HL-60 (cell line): ENCODE results near the gene FMNL2.

Experiments
- DNase-seq, 2 experiments: peaks; one replicate each; pipeline ENCODE4 v3.0.0-alpha.2; 2010 to 2020; ENCODE audit warnings: low read depth in 1 of 2, low spot score in 1 of 2
- H3K27ac ChIP-seq: fragments of 250-450 bp; sonication (Bioruptor Pico); replicated peaks from 2 replicates; pipeline ENCODE4 v1.5.1; 2020; ENCODE audit warnings: mild to moderate bottlenecking, moderate library complexity
- H3K27me3 ChIP-seq: fragments of 250-450 bp; sonication (Bioruptor Pico); 2 replicates; pipeline ENCODE4 v1.5.1; 2021; ENCODE audit warnings: mild to moderate bottlenecking, moderate library complexity; ENCODE audit not compliant: insufficient read depth, poor library complexity, severe bottlenecking
- H3K4me3 ChIP-seq: replicated peaks from 2 replicates; pipeline ENCODE4 v1.5.1; 2011; ENCODE audit warnings: mild to moderate bottlenecking, control low read depth, low read length; ENCODE audit not compliant: insufficient read depth
- CTCF ChIP-seq: IDR thresholded peaks from one replicate; pipeline ENCODE4 v1.5.1; 2011; ENCODE audit warnings: low read length, control low read depth, inconsistent platforms; ENCODE audit not compliant: insufficient read depth
- GABPA ChIP-seq: IDR thresholded peaks from 2 replicates; pipeline ENCODE4 v1.6.1; 2012; ENCODE audit warnings: low read depth
- POLR2AphosphoS5 ChIP-seq: IDR thresholded peaks from 2 replicates; pipeline ENCODE4 v1.6.1; 2012; ENCODE audit warnings: low read depth
- REST ChIP-seq: IDR thresholded peaks from 2 replicates; pipeline ENCODE4 v1.6.1; 2012; ENCODE audit warnings: low read depth; ENCODE audit not compliant: insufficient replicate concordance
- SPI1 ChIP-seq: IDR thresholded peaks from 2 replicates; pipeline ENCODE4 v1.6.1; 2012; ENCODE audit warnings: low read depth, mild to moderate bottlenecking, borderline replicate concordance

The FMNL2 gene

DNA sequence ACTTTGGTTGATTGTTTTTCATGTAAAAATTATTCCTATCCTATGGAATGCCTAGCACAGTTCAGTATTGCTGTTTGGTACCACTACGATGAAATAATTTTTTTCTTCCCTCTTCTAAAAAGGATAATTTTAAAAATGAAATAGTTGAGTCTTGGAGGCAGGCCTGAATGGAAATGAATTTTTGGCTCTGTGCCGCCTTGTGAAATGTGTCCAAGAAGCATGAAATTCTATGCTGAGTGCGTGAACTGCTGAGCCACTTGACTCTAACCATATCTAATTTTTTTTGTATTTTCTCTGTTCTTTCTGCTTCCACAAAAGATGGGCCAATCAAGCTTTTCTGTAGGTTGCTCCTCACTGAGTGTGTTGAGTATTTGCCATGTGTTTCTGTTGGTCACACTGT is 287.2 kb downstream of the FMNL2 start:
- Histone ChIP-seq H3K27me3 (no peaks in the 10 kb centered on the region), H3K4me3 (no peak overlapping the region), H3K27ac (no peak overlapping the region)
- no peak for DNase-seq
- no peak for TF ChIP-seq CTCF
- no peak for TF ChIP-seq POLR2AphosphoS5
- no peak for TF ChIP-seq REST
- no peak for TF ChIP-seq SPI1
- no peak for TF ChIP-seq GABPA

DNA sequence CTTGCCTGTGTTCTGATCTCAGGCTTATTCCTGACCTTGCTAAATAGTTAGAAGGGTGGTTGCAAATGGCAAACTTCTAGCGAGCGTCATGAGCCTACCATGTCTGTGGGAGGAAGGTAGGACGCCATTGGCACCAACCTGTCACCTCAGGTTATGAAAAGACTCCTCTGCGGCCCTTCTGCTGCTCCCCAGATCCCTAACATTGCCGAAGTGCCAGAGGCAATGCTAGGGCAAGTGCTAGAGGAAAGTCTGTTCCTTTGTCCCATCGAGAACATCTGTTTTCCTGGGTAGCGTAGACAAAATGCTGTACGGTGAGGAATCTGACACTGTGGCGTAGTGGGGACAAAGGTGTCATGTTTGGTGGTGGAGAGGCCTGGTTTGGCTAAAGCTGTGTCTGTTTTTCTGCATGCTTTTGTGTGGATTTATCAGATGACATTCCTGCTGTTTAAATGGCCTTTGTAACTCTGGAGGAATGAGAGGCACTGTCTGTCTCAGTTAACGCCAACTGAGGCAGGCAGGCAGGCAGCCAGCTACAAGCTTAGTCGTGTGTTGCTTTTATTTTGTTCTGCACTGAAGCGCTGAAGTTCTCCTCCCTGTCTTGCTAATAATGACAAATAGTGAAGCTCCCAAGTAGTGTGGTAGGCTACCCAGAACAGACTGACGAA is 288.2 kb downstream of the FMNL2 start:
- Histone ChIP-seq H3K4me3 (no peak overlapping the region), H3K27ac (no peak overlapping the region)
- TF ChIP-seq GABPA (no peak), POLR2AphosphoS5 (no peak), CTCF (no peak), REST (no peak)

DNA sequence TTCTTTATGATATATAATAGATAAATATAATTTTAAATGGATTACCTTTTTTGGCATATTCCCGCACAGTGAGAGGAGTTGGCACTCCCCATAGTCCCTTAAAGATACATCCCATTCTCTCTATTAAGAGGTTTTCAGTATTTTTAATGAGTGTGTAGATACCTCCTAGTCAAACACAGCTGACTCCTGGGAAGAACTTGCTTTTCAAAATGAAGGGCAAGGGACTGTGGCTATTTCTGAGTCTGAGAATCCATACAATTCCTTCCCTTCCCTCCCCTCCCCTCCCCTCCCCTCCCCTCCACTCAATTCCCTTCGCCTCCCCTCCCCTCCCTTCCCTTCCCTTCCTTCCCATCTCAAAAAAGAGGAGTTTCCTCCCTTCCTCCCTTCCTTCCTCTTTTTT is 288.8 kb downstream of the FMNL2 start:
- no peak for DNase-seq
- Histone ChIP-seq H3K27me3 (no peaks in the 10 kb centered on the region), H3K27ac (no peak overlapping the region), H3K4me3 (no peak overlapping the region)
- TF ChIP-seq POLR2AphosphoS5, result no peak

More for the DNA sequence above, 288.2 kb downstream of the FMNL2 start:
- DNase-seq, result no peak
- H3K27me3 ChIP-seq, result no peaks in the 10 kb centered on the region

DNA sequence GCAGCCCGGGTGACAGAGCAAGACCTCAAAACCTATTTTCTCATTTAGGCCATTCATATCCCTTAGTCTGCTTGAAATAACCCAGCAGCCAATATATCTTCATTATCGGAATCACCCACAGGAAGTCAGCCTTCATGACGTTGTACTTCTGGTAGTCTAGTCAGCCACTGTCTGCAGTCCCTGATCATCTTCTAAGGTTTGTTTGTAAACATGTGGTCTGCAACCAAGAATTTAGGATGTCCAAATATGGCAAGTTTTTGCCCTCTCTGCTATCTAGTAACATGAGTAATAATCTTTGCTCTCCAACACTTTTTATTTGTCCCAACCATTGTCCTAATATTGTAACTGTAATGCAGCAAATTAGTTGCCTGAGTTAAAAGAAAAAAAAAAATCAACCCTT is 289.8 kb downstream of the FMNL2 start:
- Histone ChIP-seq H3K27me3 (no peaks in the 10 kb centered on the region), H3K27ac (no peak overlapping the region), H3K4me3 (no peak overlapping the region)
- TF ChIP-seq REST (no peak), GABPA (no peak), CTCF (no peak), SPI1 (no peak), POLR2AphosphoS5 (no peak)
- DNase-seq, result no peak
